Endothelial cell (in vitro differentiated cells): ENCODE data around the gene INPP4A. TPM values are rescaled to one million over a fixed set of nuclear protein-coding genes. Genes with fewer than 3 reads are reported as not detected.

ENCODE experiments used
- DNase-seq: peaks from one replicate; pipeline ENCODE4 v3.0.0; 2021; ENCODE audit warnings: low spot score
- H3K27ac Mint-ChIP-seq: one replicate; pipeline ENCODE4 v1.8.0; 2021; ENCODE audit warnings: mixed read lengths, inconsistent platforms; ENCODE audit not compliant: unreplicated experiment
- H3K27me3 Mint-ChIP-seq: one replicate; pipeline ENCODE4 v1.8.0; 2021; ENCODE audit warnings: mild to moderate bottlenecking, moderate library complexity, mixed read lengths, inconsistent platforms; ENCODE audit not compliant: unreplicated experiment
- H3K36me3 Mint-ChIP-seq: one replicate; pipeline ENCODE4 v1.8.0; 2021; ENCODE audit warnings: mild to moderate bottlenecking, low read depth, mixed read lengths, inconsistent platforms; ENCODE audit not compliant: unreplicated experiment
- H3K4me1 Mint-ChIP-seq: one replicate; pipeline ENCODE4 v1.8.0; 2021; ENCODE audit warnings: mild to moderate bottlenecking, mixed read lengths, inconsistent platforms; ENCODE audit not compliant: unreplicated experiment
- H3K4me3 Mint-ChIP-seq: one replicate; pipeline ENCODE4 v1.8.0; 2021; ENCODE audit warnings: mild to moderate bottlenecking, mixed read lengths, inconsistent platforms; ENCODE audit not compliant: unreplicated experiment
- H3K9me3 Mint-ChIP-seq: one replicate; pipeline ENCODE4 v1.8.0; 2021; ENCODE audit warnings: mixed read lengths, inconsistent platforms; ENCODE audit not compliant: unreplicated experiment
- total RNA-seq: library from RNA; stranded (reverse); fragmentation: NEBNext Ultra II Directional; extraction: Animal tissue kit (Norgen Biotek cat#: 25700); gene quantifications from one replicate; pipeline ENCODE4 v1.2.1, GENCODE V29; 2021; ENCODE audit not compliant: unreplicated experiment
- TF ChIP-seq, protein P1 (sequence below): fragments of 200-600 bp; sonication (generic); IDR thresholded peaks from one replicate; pipeline ENCODE4 v1.5.0; 2021; ENCODE audit warnings: antibody characterized with exemption; ENCODE audit not compliant: unreplicated experiment

INPP4A gene
- total RNA-seq, 1 donor from 2014 or later, result 26.8 TPM

- Mint-ChIP-seq H3K4me1 (peaks cover 31% of the 10 kb centered on the region), H3K9me3 (no peaks in the 10 kb centered on the region), H3K4me3 (no peak overlapping the region), H3K36me3 (peaks cover 7% of the 10 kb centered on the region), H3K27me3 (peaks cover 4% of the 10 kb centered on the region), H3K27ac (no peak overlapping the region)
- TF ChIP-seq, protein P1, sequence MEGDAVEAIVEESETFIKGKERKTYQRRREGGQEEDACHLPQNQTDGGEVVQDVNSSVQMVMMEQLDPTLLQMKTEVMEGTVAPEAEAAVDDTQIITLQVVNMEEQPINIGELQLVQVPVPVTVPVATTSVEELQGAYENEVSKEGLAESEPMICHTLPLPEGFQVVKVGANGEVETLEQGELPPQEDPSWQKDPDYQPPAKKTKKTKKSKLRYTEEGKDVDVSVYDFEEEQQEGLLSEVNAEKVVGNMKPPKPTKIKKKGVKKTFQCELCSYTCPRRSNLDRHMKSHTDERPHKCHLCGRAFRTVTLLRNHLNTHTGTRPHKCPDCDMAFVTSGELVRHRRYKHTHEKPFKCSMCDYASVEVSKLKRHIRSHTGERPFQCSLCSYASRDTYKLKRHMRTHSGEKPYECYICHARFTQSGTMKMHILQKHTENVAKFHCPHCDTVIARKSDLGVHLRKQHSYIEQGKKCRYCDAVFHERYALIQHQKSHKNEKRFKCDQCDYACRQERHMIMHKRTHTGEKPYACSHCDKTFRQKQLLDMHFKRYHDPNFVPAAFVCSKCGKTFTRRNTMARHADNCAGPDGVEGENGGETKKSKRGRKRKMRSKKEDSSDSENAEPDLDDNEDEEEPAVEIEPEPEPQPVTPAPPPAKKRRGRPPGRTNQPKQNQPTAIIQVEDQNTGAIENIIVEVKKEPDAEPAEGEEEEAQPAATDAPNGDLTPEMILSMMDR, result no peak
- DNase-seq, result no peak
These were observed 62.2 kb downstream of the INPP4A start for GRCh38 chr2:98506881-98507280.

- Mint-ChIP-seq H3K4me3 (no peak overlapping the region), H3K27me3 (peaks cover 4% of the 10 kb centered on the region), H3K9me3 (no peaks in the 10 kb centered on the region), H3K4me1 (peaks cover 28% of the 10 kb centered on the region), H3K27ac (no peak overlapping the region), H3K36me3 (peaks cover 7% of the 10 kb centered on the region)
- DNase-seq, result no peak
- TF ChIP-seq, protein P1, result no peak
These were observed 62.8 kb downstream of the INPP4A start for GRCh38 chr2:98507461-98507860.

GRCh38 chr2:98507891-98508708 lies 63.4 kb downstream of the INPP4A start:
- TF ChIP-seq, protein P1, result no peak
- H3K4me3 Mint-ChIP-seq, result no peak overlapping the region

GRCh38 chr2:98508709-98509066 lies 64.0 kb downstream of the INPP4A start:
- peaks cover 4% of the 10 kb centered on the region for H3K27me3 Mint-ChIP-seq
- H3K9me3 Mint-ChIP-seq, result no peaks in the 10 kb centered on the region
- peaks cover 7% of the 10 kb centered on the region for H3K36me3 Mint-ChIP-seq
- no peak overlapping the region for H3K27ac Mint-ChIP-seq
- peaks cover 21% of the 10 kb centered on the region for H3K4me1 Mint-ChIP-seq
- no peak for DNase-seq
- H3K4me3 Mint-ChIP-seq, result no peak overlapping the region
- TF ChIP-seq, protein P1, result no peak

More at GRCh38 chr2:98507891-98508708, 63.4 kb downstream of the INPP4A start:
- Mint-ChIP-seq H3K36me3 (peaks cover 7% of the 10 kb centered on the region), H3K4me1 (peaks cover 25% of the 10 kb centered on the region), H3K27ac (peak overlapping the region; percentile 22), H3K9me3 (no peaks in the 10 kb centered on the region), H3K27me3 (peaks cover 4% of the 10 kb centered on the region)
- DNase-seq, result no peak
